ENCODE results near the gene AKAP8L.

AKAP8L gene

DNA sequence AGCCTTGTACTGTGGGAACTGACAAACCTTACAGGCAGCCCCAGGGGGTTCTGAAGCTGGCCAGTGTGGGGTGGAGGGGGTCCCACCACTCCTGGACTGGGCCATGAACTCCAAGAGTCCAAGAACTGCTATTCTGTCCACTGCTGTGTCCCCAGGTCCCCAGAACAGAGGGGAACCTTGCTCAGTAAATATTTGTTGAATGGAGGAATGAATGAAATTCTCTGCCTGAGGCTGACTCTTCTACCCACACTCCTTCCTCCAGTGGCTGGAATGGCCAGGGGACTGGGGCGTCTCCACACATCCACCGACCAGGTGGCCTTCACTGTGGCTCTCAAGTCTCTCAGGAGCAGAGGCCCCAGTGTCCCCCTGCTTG lies 19.3 kb upstream of the AKAP8L start:
- H3K4me1 ChIP-seq (ENCODE audit: control insufficient read depth, insufficient read depth, low read length), result peaks cover 5% of the 10 kb centered on the region
- no peak overlapping the region for H3K27ac ChIP-seq (ENCODE audit: low read depth, low read length)
- no peak overlapping the region for H3K9ac ChIP-seq (ENCODE audit: low read length)
- no peak overlapping the region for H3K4me3 ChIP-seq (ENCODE audit: low read depth, low read length)
- H3K9me3 ChIP-seq (ENCODE audit: control insufficient read depth, insufficient read depth, low read depth, low read length), result no peaks in the 10 kb centered on the region
- no peaks in the 10 kb centered on the region for H3K36me3 ChIP-seq (ENCODE audit: control insufficient read depth, insufficient read depth, low read length)
- no peaks in the 10 kb centered on the region for H3K27me3 ChIP-seq (ENCODE audit: control insufficient read depth, insufficient read depth, low read length)

GRCh38 chr19:15437355-15438123 lies 18.8 kb upstream of the AKAP8L start:
- Histone ChIP-seq H3K4me3 (ENCODE audit: low read depth, low read length) (no peak overlapping the region), H3K27ac (ENCODE audit: low read depth, low read length) (no peak overlapping the region), H3K4me1 (ENCODE audit: control insufficient read depth, insufficient read depth, low read length) (peaks cover 5% of the 10 kb centered on the region), H3K27me3 (ENCODE audit: control insufficient read depth, insufficient read depth, low read length) (no peaks in the 10 kb centered on the region), H3K9ac (ENCODE audit: low read length) (no peak overlapping the region), H3K36me3 (ENCODE audit: control insufficient read depth, insufficient read depth, low read length) (no peaks in the 10 kb centered on the region), H3K9me3 (ENCODE audit: control insufficient read depth, insufficient read depth, low read depth, low read length) (no peaks in the 10 kb centered on the region)

- Histone ChIP-seq H3K27ac (ENCODE audit: low read depth, low read length) (no peak overlapping the region), H3K36me3 (ENCODE audit: control insufficient read depth, insufficient read depth, low read length) (no peaks in the 10 kb centered on the region), H3K9ac (ENCODE audit: low read length) (no peak overlapping the region), H3K9me3 (ENCODE audit: control insufficient read depth, insufficient read depth, low read depth, low read length) (no peaks in the 10 kb centered on the region), H3K4me3 (ENCODE audit: low read depth, low read length) (no peak overlapping the region), H3K27me3 (ENCODE audit: control insufficient read depth, insufficient read depth, low read length) (no peaks in the 10 kb centered on the region), H3K4me1 (ENCODE audit: control insufficient read depth, insufficient read depth, low read length) (peaks cover 6% of the 10 kb centered on the region)
Observed at GRCh38 chr19:15436826-15437110, 18.0 kb upstream of the AKAP8L start.

DNA sequence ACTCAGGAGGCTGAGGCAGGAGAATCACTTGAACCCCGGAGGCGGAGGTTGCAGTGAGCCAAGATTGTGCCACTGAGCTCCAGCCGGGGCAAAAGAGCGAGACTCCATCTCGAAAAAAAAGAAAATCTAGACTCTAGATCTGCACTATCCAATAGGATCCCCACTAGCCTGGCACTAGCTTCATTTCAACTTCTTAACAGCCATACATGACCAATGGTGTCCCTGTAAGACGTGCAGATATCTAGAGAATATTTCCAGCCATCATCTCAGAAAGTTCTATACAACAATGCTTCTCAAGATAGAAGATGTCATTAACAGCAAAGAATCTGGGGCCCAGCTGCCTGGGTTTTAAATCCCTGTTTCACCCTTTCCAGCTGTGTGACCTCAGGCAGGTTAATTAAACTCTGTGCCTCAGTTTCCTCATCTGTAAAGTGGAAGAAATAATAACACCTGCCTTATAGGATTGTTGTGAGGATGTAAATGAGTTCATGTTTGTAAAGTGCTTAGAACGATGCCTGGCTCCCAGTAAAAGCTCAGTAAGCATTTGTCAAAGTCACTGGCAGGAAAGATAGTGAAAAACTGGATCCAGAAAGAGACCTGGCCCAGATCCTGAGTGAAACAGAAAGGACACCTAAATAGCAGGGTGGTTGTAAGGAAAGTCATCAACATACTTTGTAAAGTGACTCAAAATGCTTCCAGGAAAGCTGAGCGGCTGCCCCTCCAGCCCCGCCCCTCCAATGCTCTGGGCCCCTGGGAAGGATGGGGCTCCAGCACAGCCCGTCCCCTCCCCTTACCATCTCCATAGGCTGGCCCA lies 17.4 kb upstream of the AKAP8L start:
- Histone ChIP-seq H3K4me1 (ENCODE audit: control insufficient read depth, insufficient read depth, low read length) (peaks cover 11% of the 10 kb centered on the region), H3K9ac (ENCODE audit: low read length) (no peak overlapping the region)

GRCh38 chr19:15433519-15434069 lies 14.8 kb upstream of the AKAP8L start:
- no peak overlapping the region for H3K27ac ChIP-seq (ENCODE audit: low read depth, low read length)
- no peaks in the 10 kb centered on the region for H3K27me3 ChIP-seq (ENCODE audit: control insufficient read depth, insufficient read depth, low read length)
- H3K4me3 ChIP-seq (ENCODE audit: low read depth, low read length), result peak overlapping the region; percentile 71
- peaks cover 2% of the 10 kb centered on the region for H3K36me3 ChIP-seq (ENCODE audit: control insufficient read depth, insufficient read depth, low read length)
- H3K4me1 ChIP-seq (ENCODE audit: control insufficient read depth, insufficient read depth, low read length), result peaks cover 12% of the 10 kb centered on the region
- no peaks in the 10 kb centered on the region for H3K9me3 ChIP-seq (ENCODE audit: control insufficient read depth, insufficient read depth, low read depth, low read length)
- H3K9ac ChIP-seq (ENCODE audit: low read length), result no peak overlapping the region

More for the DNA sequence above, 17.4 kb upstream of the AKAP8L start:
- Histone ChIP-seq H3K27ac (ENCODE audit: low read depth, low read length) (no peak overlapping the region), H3K36me3 (ENCODE audit: control insufficient read depth, insufficient read depth, low read length) (no peaks in the 10 kb centered on the region), H3K4me3 (ENCODE audit: low read depth, low read length) (no peak overlapping the region), H3K9me3 (ENCODE audit: control insufficient read depth, insufficient read depth, low read depth, low read length) (no peaks in the 10 kb centered on the region), H3K27me3 (ENCODE audit: control insufficient read depth, insufficient read depth, low read length) (no peaks in the 10 kb centered on the region)

DNA sequence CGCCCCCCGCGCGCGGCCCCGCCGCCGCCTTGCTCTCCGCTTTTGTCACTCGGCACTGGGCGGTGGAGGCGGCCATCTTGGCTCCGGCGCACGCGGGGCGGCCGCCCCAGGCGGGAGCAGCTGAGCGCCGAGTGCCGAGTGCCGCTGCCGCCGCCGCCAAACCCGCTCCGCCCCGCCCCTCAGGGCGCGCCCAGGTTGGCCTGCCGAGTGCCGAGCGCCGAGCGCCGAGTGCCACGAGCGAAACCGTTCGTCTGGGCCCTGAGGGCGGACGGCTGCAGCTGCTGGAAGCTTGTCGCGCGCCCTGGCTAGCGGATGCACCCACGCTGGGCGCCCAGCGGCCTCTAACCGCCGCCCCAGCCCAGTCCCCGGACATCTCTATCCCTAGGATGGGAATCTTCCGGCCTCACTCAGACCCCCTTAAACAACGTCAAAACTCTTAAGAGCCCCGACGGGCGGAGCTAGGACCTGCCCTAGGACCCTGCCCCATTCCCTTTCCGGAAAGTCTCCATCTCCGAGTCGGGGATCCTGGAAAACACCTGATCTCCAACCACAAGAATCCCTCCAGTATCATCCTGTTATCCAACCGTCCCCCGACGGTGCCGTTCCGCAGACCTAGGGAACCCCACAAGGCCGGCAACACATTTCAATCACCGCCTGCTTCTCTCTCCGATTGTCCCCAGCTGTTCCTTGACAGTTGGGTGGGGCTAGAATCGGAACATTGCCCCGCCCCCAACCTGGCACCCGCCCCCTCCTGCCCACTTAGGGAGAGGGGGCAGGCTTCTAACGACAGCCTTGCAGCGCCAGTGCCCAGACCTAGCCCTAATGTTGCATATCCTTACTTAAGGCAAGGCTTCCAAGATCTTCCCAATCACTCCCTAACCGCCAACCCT lies 14.1 kb upstream of the AKAP8L start:
- H3K27ac ChIP-seq (ENCODE audit: low read depth, low read length), result no peak overlapping the region
- peak overlapping the region; percentile 8 for H3K9ac ChIP-seq (ENCODE audit: low read length)

GRCh38 chr19:15432018-15432494 lies 13.3 kb upstream of the AKAP8L start:
- Histone ChIP-seq H3K9me3 (ENCODE audit: control insufficient read depth, insufficient read depth, low read depth, low read length) (no peaks in the 10 kb centered on the region), H3K27ac (ENCODE audit: low read depth, low read length) (peak overlapping the region; percentile 21; the same call in 1 of the 2 replicates), H3K4me3 (ENCODE audit: low read depth, low read length) (peak overlapping the region; percentile 93), H3K27me3 (ENCODE audit: control insufficient read depth, insufficient read depth, low read length) (no peaks in the 10 kb centered on the region), H3K4me1 (ENCODE audit: control insufficient read depth, insufficient read depth, low read length) (peaks cover 12% of the 10 kb centered on the region), H3K36me3 (ENCODE audit: control insufficient read depth, insufficient read depth, low read length) (peaks cover 13% of the 10 kb centered on the region), H3K9ac (ENCODE audit: low read length) (peak overlapping the region; percentile 82)

More for the DNA sequence above, 14.1 kb upstream of the AKAP8L start:
- H3K9me3 ChIP-seq (ENCODE audit: control insufficient read depth, insufficient read depth, low read depth, low read length), result no peaks in the 10 kb centered on the region
- H3K4me1 ChIP-seq (ENCODE audit: control insufficient read depth, insufficient read depth, low read length), result peaks cover 12% of the 10 kb centered on the region
- H3K4me3 ChIP-seq (ENCODE audit: low read depth, low read length), result peak overlapping the region; percentile 71
- peaks cover 4% of the 10 kb centered on the region for H3K36me3 ChIP-seq (ENCODE audit: control insufficient read depth, insufficient read depth, low read length)
- no peaks in the 10 kb centered on the region for H3K27me3 ChIP-seq (ENCODE audit: control insufficient read depth, insufficient read depth, low read length)

DNA sequence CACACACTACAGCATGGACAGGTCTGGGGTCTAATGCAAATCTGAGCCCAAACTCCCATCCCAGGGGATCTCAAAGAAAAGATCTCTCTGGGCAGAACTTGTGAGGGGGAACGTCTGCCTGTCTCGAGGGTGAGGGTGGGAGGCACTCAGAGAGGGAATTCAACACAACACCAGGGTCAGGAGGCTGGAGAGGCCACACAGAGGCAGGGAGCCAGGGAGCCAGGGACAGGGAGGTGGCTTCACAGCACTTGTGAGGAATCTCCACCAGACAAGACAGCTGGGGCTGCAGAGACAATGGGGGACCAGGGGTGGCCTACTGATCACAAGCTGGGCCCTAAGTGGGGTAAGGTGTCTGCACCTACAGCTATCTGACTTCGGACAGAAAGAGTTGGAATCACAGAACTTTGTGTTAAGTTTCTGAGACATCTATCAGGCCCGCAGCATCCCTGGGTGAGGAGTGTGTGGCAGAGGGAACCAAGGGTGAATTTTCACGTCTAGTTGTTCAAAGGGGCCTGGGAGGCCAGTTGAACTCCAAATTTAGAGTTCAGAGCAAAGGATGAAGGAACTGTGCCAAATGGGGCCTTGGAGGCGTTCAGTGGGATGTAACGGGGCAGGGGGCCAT lies 12.7 kb upstream of the AKAP8L start:
- Histone ChIP-seq H3K36me3 (ENCODE audit: control insufficient read depth, insufficient read depth, low read length) (peaks cover 18% of the 10 kb centered on the region), H3K9me3 (ENCODE audit: control insufficient read depth, insufficient read depth, low read depth, low read length) (no peaks in the 10 kb centered on the region), H3K9ac (ENCODE audit: low read length) (peak overlapping the region; percentile 82), H3K4me3 (ENCODE audit: low read depth, low read length) (peak overlapping the region; percentile 93), H3K4me1 (ENCODE audit: control insufficient read depth, insufficient read depth, low read length) (peaks cover 12% of the 10 kb centered on the region), H3K27me3 (ENCODE audit: control insufficient read depth, insufficient read depth, low read length) (no peaks in the 10 kb centered on the region), H3K27ac (ENCODE audit: low read depth, low read length) (peak overlapping the region; percentile 21; the same call in 1 of the 2 replicates)

DNA sequence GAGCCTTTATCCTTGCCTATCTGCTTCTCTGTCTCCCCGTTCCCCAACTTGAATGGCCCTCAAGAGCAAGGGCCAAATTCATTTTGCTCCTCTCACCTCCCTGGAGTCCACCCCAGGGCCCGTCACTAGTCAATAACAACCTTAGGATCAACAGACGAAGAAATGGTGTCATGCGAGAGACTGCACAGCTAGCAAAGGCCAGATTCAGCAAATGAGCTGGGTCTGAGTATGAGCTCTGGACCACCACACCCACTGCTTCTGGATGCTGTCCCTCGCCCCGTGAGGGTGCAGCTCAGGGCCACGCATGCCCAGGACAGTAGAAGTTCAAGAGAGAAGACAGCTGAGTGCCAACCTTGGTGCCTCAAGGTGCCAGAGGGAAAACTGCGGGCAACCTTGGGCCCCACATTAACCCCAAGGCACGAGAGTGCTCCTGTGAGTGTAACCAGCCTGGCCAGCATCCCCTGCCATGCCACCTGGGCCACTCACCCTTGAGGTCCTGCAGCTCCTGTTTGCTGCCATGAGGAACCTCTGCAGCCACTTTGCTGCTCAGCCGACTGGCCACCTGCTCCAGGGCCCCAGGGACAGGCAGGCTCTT lies 11.8 kb upstream of the AKAP8L start:
- peaks cover 25% of the 10 kb centered on the region for H3K36me3 ChIP-seq (ENCODE audit: control insufficient read depth, insufficient read depth, low read length)
- H3K4me3 ChIP-seq (ENCODE audit: low read depth, low read length), result no peak overlapping the region
- H3K27ac ChIP-seq (ENCODE audit: low read depth, low read length), result no peak overlapping the region
- H3K9me3 ChIP-seq (ENCODE audit: control insufficient read depth, insufficient read depth, low read depth, low read length), result no peaks in the 10 kb centered on the region
- H3K9ac ChIP-seq (ENCODE audit: low read length), result no peak overlapping the region
- H3K27me3 ChIP-seq (ENCODE audit: control insufficient read depth, insufficient read depth, low read length), result no peaks in the 10 kb centered on the region
- H3K4me1 ChIP-seq (ENCODE audit: control insufficient read depth, insufficient read depth, low read length), result peaks cover 12% of the 10 kb centered on the region; the same call in 1 of the 2 replicates

Data from HUES6 (cell line).